GM23338 (cell line): ENCODE measurements around the gene CMPK1. TPM values are rescaled to one million over a fixed set of nuclear protein-coding genes. Genes with fewer than 3 reads are reported as not detected.

Experiments
- ATAC-seq: fragments of 200-7000 bp; cut with Tn5 transposase; 3 replicates; pipeline ENCODE4 v1.9.1; 2020
- DNase-seq: peaks from one replicate; pipeline ENCODE4 v3.0.0-alpha.2; 2015; ENCODE audit warnings: low spot score
- H2AFZ ChIP-seq: fragments of 200-600 bp; sonication (generic); 2 replicates; pipeline ENCODE4 v1.8.0; 2016; ENCODE audit warnings: antibody characterized with exemption, mild to moderate bottlenecking, moderate library complexity
- H3F3A ChIP-seq: fragments of 200-600 bp; sonication (generic); replicated peaks from 2 replicates; pipeline ENCODE4 v1.8.0; 2017; ENCODE audit warnings: antibody characterized with exemption, mixed run types, low read depth
- H3K27ac ChIP-seq: fragments of 200-600 bp; sonication (generic); 2 replicates; pipeline ENCODE4 v1.6.1; 2016; ENCODE audit warnings: low read depth
- H3K27me3 ChIP-seq: fragments of 200-600 bp; sonication (generic); 2 replicates; pipeline ENCODE4 v1.8.0; 2016; ENCODE audit warnings: mild to moderate bottlenecking, mixed run types, moderate library complexity; ENCODE audit not compliant: insufficient read depth
- H3K36me3 ChIP-seq: fragments of 200-600 bp; sonication (generic); 2 replicates; pipeline ENCODE4 v1.8.0; 2016; ENCODE audit warnings: mild to moderate bottlenecking; ENCODE audit not compliant: insufficient read depth
- H3K4me1 ChIP-seq: fragments of 200-600 bp; sonication (generic); 2 replicates; pipeline ENCODE4 v1.8.0; 2016; ENCODE audit warnings: mild to moderate bottlenecking, moderate library complexity; ENCODE audit not compliant: insufficient read depth
- H3K4me2 ChIP-seq: fragments of 200-600 bp; sonication (generic); 2 replicates; pipeline ENCODE4 v1.7.1; 2017; ENCODE audit warnings: mixed run types
- H3K4me3 ChIP-seq: fragments of 200-600 bp; sonication (generic); 2 replicates; pipeline ENCODE4 v1.6.1; 2016; ENCODE audit warnings: mixed run types
- H3K79me2 ChIP-seq: fragments of 200-600 bp; sonication (generic); replicated peaks from 2 replicates; pipeline ENCODE4 v1.8.0; 2017; ENCODE audit warnings: mild to moderate bottlenecking; ENCODE audit not compliant: insufficient read depth
- H3K9me2 ChIP-seq: fragments of 200-600 bp; sonication (generic); 2 replicates; pipeline ENCODE4 v1.8.0; 2017; ENCODE audit not compliant: insufficient read depth
- H4K20me1 ChIP-seq: fragments of 200-600 bp; sonication (generic); replicated peaks from 2 replicates; pipeline ENCODE4 v1.8.0; 2017; ENCODE audit warnings: mild to moderate bottlenecking; ENCODE audit not compliant: insufficient read depth
- H3K27ac Mint-ChIP-seq: 2 replicates; pipeline ENCODE4 v1.8.0; 2020; ENCODE audit warnings: inconsistent platforms, mild to moderate bottlenecking, moderate library complexity, mixed read lengths
- H3K27me3 Mint-ChIP-seq: 3 replicates; pipeline ENCODE4 v1.8.0; 2022; ENCODE audit warnings: low read depth, mild to moderate bottlenecking, moderate library complexity, mixed read lengths, inconsistent platforms; ENCODE audit not compliant: insufficient read depth, poor library complexity
- H3K36me3 Mint-ChIP-seq: 3 replicates; pipeline ENCODE4 v1.8.0; 2021; ENCODE audit warnings: low read depth, mild to moderate bottlenecking, inconsistent platforms, moderate library complexity, mixed read lengths
- H3K4me1 Mint-ChIP-seq: 3 replicates; pipeline ENCODE4 v1.8.0; 2020; ENCODE audit warnings: mild to moderate bottlenecking, inconsistent platforms, mixed read lengths
- H3K4me3 Mint-ChIP-seq: 3 replicates; pipeline ENCODE4 v1.8.0; 2021; ENCODE audit warnings: moderate library complexity, mild to moderate bottlenecking, inconsistent platforms, mixed read lengths
- H3K9me3 Mint-ChIP-seq: 3 replicates; pipeline ENCODE4 v1.8.0; 2020; ENCODE audit warnings: moderate library complexity, mild to moderate bottlenecking, inconsistent platforms, mixed read lengths
- CREB1 ChIP-seq: fragments of 250-450 bp; sonication (Bioruptor Pico); IDR thresholded peaks from 2 replicates; pipeline ENCODE4 v1.5.0; 2020; ENCODE audit warnings: low read depth, mild to moderate bottlenecking, moderate library complexity
- EZH2 ChIP-seq: fragments of 200-600 bp; sonication (generic); IDR thresholded peaks from one replicate; pipeline ENCODE4 v1.8.0; 2017; ENCODE audit warnings: antibody characterized with exemption, mild to moderate bottlenecking, low read depth; ENCODE audit not compliant: unreplicated experiment
- EZH2phosphoT487 ChIP-seq: fragments of 200-600 bp; sonication (generic); IDR thresholded peaks from one replicate; pipeline ENCODE4 v1.8.1; 2018; ENCODE audit warnings: antibody characterized with exemption; ENCODE audit not compliant: unreplicated experiment
- JUNB ChIP-seq: IDR thresholded peaks from one replicate; pipeline ENCODE4 v1.6.1; 2016; ENCODE audit warnings: antibody characterized with exemption; ENCODE audit not compliant: unreplicated experiment
- NANOG ChIP-seq: IDR thresholded peaks from 2 replicates; pipeline ENCODE4 v1.6.1; 2016; ENCODE audit warnings: antibody characterized with exemption, borderline replicate concordance
- POLR2AphosphoS5 ChIP-seq: IDR thresholded peaks from 2 replicates; pipeline ENCODE4 v1.6.1; 2016; ENCODE audit warnings: antibody characterized with exemption, low read depth
- STAT1 ChIP-seq: IDR thresholded peaks from one replicate; pipeline ENCODE4 v1.6.1; 2016; ENCODE audit warnings: antibody characterized with exemption; ENCODE audit not compliant: unreplicated experiment
- ZNF114 ChIP-seq: fragments of 250-450 bp; sonication (Bioruptor Pico); IDR thresholded peaks from 2 replicates; pipeline ENCODE4 v1.5.0; 2020; ENCODE audit warnings: mild to moderate bottlenecking, moderate library complexity
- ZNF331 ChIP-seq: fragments of 250-450 bp; sonication (Bioruptor Pico); IDR thresholded peaks from 2 replicates; pipeline ENCODE4 v1.5.0; 2020; ENCODE audit warnings: low read depth, mild to moderate bottlenecking, moderate library complexity
- ZNF462 ChIP-seq: fragments of 250-450 bp; sonication (Bioruptor Pico); IDR thresholded peaks from 2 replicates; pipeline ENCODE4 v1.5.0; 2020; ENCODE audit warnings: mild to moderate bottlenecking, moderate library complexity
- long read RNA-seq: library from polyadenylated mRNA; unstranded; transcript quantifications from one replicate; pipeline ENCODE4 v2.0.0, GENCODE V29; 2020; ENCODE audit not compliant: unreplicated experiment
- polyA plus RNA-seq: library from polyadenylated mRNA; unstranded; fragments of >200 nt; fragmentation: Nextera tagmentation; extraction: Ambion mirVana; gene quantifications from 2 replicates; pipeline ENCODE4 v1.2.1, GENCODE V29; 2016
- total RNA-seq: library from RNA; depleted of rRNA; stranded (reverse); fragments of >200 nt; shearing (Covaris generic); gene quantifications from 2 replicates; pipeline ENCODE4 v1.2.3, GENCODE V29; 2014; rRNA removed
- TF ChIP-seq, protein P1 (sequence below): IDR thresholded peaks from 2 replicates; pipeline ENCODE4 v1.6.1; 2016; ENCODE audit warnings: antibody characterized with exemption
- TF ChIP-seq, protein P2 (sequence below), 2 experiments: fragments of 200-600 bp in 1 of 2; sonication (generic) in 1 of 2; conservative IDR thresholded peaks; 2 replicates each; pipeline versions ENCODE4 v1.5.1 to v1.6.1; 2016 to 2017; ENCODE audit warnings: antibody characterized with exemption in 2 of 2, low read depth in 2 of 2, mild to moderate bottlenecking in 2 of 2, moderate library complexity in 1 of 2
- TF ChIP-seq, protein P3 (sequence below): IDR thresholded peaks from one replicate; pipeline ENCODE4 v1.6.1; 2018; ENCODE audit warnings: antibody characterized with exemption; ENCODE audit not compliant: unreplicated experiment

CMPK1 gene
- total RNA-seq (25.2 and 28.6 TPM in 2 replicates), polyA plus RNA-seq (19.0 and 22.8 TPM in 2 replicates)
- long read RNA-seq, transcript CMPK1-203 (6 exons, 2,930 nt), result major isoform, 16 of 18 reads
- long read RNA-seq, partial matches to known transcripts, result 1 of 18 reads
- long read RNA-seq, other reads (novel, unspliced or antisense), result 0 of 18 reads

- Mint-ChIP-seq H3K36me3 (no peaks in the 10 kb centered on the region), H3K27ac (peak within 1 kb of the TSS; percentile 96), H3K4me3 (peak within 1 kb of the TSS; percentile 97; the same call in 2 of the 3 replicates), H3K27me3 (peaks cover 8% of the 10 kb centered on the region), H3K4me1 (peaks cover 6% of the 10 kb centered on the region), H3K9me3 (no peaks in the 10 kb centered on the region)
- Histone ChIP-seq H3K9me2 (no peaks in the 10 kb centered on the region), H3K79me2 (peaks cover 34% of the 10 kb centered on the region), H3K27ac (peak within 1 kb of the TSS; percentile 94), H3K4me2 (peak within 1 kb of the TSS; percentile 84), H3F3A (peaks cover 13% of the 10 kb centered on the region; the same call in 1 of the 2 replicates), H3K36me3 (no peaks in the 10 kb centered on the region), H3K27me3 (no peaks in the 10 kb centered on the region), H3K4me1 (peaks cover 19% of the 10 kb centered on the region; the same call in 1 of the 2 replicates), H4K20me1 (no peaks in the 10 kb centered on the region), H3K4me3 (peak within 1 kb of the TSS; percentile 84), H2AFZ (peak within 1 kb of the TSS; percentile 91)
- TF ChIP-seq CREB1 (CRISPR knock-in tag) (no peak), POLR2AphosphoS5 (peak; percentile 70; the same call in 1 of the 2 replicates), NANOG (no peak), JUNB (no peak), EZH2 (no peak), ZNF331 (CRISPR knock-in tag) (no peak), STAT1 (no peak), ZNF114 (CRISPR knock-in tag) (no peak), ZNF462 (CRISPR knock-in tag) (no peak), EZH2phosphoT487 (no peak)
- TF ChIP-seq, protein P1, sequence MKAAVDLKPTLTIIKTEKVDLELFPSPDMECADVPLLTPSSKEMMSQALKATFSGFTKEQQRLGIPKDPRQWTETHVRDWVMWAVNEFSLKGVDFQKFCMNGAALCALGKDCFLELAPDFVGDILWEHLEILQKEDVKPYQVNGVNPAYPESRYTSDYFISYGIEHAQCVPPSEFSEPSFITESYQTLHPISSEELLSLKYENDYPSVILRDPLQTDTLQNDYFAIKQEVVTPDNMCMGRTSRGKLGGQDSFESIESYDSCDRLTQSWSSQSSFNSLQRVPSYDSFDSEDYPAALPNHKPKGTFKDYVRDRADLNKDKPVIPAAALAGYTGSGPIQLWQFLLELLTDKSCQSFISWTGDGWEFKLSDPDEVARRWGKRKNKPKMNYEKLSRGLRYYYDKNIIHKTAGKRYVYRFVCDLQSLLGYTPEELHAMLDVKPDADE, result no peak
- TF ChIP-seq, protein P2, sequence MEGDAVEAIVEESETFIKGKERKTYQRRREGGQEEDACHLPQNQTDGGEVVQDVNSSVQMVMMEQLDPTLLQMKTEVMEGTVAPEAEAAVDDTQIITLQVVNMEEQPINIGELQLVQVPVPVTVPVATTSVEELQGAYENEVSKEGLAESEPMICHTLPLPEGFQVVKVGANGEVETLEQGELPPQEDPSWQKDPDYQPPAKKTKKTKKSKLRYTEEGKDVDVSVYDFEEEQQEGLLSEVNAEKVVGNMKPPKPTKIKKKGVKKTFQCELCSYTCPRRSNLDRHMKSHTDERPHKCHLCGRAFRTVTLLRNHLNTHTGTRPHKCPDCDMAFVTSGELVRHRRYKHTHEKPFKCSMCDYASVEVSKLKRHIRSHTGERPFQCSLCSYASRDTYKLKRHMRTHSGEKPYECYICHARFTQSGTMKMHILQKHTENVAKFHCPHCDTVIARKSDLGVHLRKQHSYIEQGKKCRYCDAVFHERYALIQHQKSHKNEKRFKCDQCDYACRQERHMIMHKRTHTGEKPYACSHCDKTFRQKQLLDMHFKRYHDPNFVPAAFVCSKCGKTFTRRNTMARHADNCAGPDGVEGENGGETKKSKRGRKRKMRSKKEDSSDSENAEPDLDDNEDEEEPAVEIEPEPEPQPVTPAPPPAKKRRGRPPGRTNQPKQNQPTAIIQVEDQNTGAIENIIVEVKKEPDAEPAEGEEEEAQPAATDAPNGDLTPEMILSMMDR (conservative IDR thresholded peaks at IDR 0.05; ENCODE audit: low read depth in 2 of 2), result 0 out of 4 replicates have a peak, but pooled peaks of 1 of the 2 experiments have one; percentile 6
- TF ChIP-seq, protein P3, sequence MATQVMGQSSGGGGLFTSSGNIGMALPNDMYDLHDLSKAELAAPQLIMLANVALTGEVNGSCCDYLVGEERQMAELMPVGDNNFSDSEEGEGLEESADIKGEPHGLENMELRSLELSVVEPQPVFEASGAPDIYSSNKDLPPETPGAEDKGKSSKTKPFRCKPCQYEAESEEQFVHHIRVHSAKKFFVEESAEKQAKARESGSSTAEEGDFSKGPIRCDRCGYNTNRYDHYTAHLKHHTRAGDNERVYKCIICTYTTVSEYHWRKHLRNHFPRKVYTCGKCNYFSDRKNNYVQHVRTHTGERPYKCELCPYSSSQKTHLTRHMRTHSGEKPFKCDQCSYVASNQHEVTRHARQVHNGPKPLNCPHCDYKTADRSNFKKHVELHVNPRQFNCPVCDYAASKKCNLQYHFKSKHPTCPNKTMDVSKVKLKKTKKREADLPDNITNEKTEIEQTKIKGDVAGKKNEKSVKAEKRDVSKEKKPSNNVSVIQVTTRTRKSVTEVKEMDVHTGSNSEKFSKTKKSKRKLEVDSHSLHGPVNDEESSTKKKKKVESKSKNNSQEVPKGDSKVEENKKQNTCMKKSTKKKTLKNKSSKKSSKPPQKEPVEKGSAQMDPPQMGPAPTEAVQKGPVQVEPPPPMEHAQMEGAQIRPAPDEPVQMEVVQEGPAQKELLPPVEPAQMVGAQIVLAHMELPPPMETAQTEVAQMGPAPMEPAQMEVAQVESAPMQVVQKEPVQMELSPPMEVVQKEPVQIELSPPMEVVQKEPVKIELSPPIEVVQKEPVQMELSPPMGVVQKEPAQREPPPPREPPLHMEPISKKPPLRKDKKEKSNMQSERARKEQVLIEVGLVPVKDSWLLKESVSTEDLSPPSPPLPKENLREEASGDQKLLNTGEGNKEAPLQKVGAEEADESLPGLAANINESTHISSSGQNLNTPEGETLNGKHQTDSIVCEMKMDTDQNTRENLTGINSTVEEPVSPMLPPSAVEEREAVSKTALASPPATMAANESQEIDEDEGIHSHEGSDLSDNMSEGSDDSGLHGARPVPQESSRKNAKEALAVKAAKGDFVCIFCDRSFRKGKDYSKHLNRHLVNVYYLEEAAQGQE, result no peak
- ATAC-seq (peak; percentile 76), DNase-seq (peak; percentile 79)
Measured at GRCh38 chr1:47333578-47333921, at the start of gene CMPK1. Gene CMPK1, plus strand, starts transcription at chr1:47333790. Its CDS starts 156 bp downstream, at chr1:47333946.
